ENCODE results near the gene PRPF18.

The PRPF18 gene

DNA sequence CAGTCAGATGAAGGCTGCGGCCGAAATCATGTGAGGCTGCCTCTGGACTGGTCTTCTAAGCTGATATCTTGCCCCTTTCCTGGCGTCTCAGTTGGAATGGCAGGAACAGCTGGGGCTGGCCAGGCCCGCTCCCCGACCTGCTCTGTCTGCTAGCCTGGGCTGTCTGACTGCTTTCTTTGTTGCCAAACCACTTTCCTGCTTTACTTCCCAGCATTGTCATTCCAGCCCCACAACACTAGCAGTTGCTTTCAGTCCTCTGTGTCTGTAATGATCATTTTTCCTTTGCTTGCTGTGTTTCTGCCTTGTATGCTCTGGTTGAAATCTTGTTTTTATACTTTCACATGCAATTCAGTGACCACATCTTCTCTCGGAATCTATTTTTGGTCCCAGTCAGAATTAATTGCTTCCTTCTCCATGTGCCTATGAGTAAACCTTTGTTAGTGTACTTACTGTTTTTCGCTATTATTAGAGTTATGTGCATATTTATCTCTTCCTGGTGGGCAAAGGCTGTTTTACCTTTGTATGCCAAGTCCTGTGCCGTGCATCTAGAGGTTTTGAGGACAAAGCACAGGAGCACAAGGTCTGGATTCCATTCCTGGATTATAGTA, 21.6 kb downstream of the PRPF18 start:
- DNase-seq, result no peak

DNA sequence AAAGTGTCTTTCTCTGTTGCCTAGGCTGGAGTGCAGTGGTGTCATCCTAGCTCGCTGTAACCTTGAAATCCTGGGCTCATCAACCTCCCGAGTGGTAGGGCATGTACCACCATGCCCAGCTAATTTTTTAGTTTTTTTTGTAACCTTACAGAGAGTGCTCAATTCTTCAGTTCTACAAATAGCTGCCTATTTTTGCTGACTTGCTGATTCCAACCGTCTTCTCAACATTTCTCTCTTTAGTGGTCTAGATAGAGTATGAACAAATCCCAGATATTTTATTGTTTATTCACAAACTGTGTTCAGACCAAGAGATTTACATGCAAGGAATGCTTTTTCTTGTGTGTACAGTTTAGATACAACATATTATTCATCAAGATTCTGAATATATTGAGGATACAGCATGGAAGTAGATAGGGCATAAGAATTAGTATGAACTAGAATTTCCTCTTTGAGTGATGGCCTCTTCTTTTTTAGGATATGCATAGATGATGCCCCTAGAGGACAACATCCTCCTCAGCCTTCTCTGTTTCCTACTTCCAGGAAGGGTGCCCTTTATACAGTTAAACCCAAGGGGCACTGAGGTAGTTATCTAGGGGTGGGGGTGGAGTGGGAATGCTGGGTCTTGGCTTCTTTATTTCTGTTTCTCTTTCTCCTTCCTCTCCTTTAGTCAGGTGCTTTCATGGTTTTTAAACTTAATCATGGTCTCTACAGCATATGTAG, 26.0 kb downstream of the PRPF18 start:
- DNase-seq, result no peak

DNA sequence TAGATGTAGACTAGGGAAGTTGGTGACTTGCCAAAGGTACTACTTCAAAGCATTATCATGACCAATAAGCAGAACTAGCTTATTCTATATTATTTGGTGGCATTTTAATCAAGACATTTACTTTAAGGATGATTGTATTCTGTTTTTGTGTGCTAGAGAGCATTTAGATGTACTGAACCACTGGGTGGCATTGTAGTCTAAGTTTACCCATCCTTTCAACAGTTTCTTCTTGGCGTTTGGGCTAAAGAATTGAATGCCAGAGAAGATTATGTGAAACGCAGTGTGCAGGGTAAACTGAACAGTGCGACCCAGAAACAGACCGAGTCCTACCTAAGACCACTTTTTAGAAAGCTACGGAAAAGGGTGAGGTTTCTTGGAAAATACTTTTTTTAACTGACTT, 26.8 kb downstream of the PRPF18 start:
- DNase-seq, result no peak

DNA sequence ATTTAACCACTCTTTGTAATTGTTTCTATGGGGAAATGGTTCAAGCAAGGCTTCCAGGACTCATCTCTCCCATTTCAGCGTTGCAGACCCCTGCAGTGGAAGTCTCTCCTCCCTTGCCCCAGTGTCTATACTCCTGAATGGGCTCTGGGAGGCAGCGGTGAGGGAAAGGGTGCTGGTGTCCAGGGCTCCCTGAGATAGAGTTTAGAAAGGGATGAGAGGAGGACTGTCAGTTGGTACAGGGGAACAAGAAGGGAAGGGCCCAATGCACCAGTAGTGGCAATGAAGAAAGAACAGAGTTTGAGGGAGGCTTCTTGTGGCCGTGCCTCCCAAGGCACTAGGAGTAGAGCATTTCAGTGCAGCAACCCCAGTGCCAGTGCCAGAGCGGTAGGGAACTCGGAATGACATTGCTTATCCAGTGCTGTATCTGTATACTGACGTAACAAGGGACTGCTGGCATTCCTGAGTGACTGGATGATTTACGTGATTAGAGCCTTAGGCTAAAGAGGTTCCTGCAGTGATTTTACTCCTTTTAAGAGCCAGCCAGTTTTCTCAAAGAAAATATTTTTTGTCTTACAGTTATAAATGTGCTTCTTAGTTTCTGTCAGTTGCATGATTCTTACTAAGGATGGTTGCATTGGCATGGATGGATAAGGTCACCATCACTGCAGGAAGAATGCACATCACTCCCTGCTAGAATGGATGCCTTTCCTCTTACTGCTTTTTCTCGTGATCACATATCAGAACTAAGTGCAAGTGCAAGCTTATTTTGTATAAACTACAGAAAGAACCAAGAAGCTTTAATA, 28.0 kb downstream of the PRPF18 start:
- no peak for DNase-seq

DNA sequence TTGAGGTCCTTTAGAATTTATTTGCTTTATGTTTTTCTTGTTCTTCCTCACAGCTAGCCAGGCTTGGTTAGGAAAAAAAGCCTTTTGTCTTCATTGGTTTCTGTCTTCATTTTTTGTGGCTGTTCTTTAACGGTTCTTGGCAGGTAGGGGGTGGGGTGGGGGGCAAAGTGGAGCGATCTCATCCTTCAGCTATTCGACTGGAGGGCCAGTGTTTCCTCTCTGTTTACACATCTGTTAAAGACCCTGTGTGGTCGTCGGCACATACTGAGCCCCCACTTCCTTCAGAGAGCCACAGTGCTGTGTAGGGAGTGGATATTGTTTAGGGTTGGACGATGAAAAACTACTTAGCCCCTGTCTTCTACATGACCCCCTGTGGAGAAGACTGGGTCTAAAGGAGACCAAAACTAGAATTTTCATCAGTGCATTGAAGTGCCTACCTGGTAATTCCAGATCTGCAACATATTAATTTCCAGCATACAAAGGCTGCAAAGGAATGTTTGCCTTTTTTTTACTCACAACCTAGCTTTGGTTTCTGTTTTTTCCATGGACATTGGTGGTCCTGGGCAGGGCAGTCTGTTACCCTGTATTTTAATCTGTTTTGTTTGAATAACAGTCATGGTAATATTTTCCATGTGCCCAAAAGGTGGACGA, 29.0 kb downstream of the PRPF18 start:
- no peak for DNase-seq

DNA sequence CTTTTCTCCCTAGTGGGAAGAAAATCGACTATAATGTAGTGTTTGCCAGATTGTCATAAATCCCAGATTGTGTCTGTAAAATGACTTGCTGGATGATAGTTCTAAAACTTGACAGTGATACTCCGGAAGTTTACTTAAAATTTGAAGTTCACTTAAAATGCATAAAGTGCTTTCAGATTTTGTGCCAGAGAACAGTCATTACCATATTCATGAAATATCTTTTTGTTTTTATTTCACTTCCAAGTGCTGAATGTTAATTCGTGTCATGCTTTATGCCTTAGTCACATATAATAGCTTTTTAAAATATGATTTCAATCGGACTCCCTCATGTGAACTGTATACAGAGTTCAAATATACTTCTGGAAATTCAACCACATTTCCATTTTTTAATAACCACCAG, 30.4 kb downstream of the PRPF18 start:
- no peak for DNase-seq

DNA sequence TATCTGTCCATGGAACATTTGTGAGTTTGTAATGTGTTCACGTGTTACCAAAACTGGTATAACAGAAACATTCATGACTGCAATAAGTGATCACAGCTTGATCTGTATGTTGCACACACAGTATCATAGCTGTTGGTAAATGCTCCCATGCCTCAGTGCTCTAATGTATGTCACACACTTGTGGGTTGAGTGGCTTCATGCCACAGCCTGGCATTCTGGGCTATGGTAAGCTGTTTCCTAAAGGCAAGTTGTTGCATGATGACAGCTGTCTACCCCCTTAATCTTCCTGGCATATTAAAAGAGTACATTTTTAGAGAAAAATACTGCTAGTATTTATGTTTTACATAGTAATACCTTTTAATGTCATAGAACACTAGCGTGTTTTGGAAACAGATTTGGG, 35.2 kb downstream of the PRPF18 start:
- no peak for DNase-seq

DNA sequence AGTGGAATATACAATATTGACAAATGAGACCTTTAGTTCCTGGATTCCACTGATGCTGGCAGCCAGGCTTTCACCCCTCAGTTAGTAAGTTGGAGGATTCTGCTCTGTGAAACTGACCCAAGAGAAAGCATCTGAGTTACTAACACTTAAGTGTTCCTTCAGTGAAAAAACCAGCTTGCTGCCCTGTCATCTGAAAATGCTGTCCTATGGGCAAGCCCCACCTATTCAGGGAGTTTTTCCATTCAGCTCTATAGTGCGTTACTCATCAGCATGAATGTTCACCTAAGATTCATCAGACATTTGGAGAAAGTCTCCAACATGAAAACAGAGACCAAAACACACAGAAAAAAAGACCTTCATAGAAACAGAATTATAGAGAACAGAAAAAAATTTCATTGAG, 37.9 kb downstream of the PRPF18 start:
- DNase-seq, result no peak

DNA sequence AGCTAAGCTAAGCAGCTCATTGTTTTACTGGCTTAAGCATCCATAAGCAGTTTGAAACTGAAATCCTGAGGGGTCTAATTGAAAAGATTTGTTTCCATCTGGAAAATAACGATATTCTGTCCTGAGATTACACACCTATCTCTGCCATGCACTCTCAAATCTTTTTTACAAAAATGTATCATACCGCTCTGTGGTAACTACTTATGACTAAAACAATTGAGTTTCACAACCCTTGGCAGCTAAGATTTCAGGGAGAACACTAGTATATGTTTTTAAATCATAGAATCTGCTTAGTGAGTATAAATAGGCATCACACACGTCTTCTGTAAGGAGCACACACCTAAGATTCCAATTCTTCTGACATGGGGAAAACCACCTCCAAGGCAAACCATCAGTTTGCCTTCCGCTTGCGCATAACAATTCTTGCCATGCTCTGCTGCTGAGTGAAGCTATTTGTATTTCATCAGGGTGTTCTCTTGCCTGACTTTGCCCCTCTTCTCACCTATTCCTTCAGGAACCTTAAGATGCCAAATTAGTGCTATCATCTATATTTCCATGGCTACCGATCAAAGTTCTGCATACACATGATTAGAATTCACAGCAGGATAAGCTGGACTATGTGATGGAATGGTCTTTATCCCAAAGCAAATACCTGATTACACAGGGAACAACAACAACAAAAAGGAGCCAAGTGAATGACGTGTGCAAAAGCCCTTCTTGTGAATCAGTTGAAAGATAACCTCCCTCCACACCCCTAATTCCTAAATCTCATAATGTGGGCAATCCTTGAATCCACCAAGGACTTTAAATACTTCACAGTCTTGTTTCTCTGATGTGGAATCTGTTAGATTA, 40.9 kb downstream of the PRPF18 start:
- peak; percentile 27 for DNase-seq

DNA sequence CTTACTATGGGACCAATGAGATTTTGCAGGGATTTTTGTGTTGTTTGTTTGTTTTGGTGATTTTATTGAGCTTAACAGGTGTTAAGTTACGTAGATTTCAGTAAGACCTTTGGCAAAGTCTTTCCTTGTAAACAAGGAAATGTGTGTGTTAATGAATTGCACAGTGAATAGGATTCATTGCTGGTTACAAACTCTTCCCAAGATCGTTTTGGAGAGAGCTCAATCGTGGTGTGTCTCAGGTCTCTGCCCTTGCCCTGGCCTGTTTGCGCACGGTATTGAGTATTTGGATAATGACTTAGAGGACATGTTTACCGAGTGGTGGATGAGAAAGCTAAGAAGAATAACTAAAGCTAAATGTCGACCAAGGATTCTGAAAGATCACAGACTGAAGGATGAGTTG, 41.9 kb downstream of the PRPF18 start:
- DNase-seq, result no peak

DNA sequence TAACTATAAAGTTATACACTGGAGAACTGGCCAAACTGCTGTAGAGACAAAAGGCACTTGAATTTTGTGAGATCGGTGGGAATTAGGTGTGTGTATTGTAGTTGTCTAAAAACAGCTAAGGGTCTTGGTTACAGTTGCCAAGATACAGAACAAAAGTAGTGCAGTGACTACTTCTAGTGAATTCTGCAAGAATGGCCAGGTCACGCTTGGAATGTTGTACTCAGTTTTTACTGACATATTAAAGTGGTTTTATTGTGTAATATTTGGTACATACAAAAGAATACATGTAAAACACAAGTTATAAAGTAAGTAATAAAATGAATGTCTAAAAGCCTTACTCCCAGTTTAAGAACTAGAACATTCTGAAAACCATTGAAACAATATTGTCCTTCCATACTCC, 42.4 kb downstream of the PRPF18 start:
- DNase-seq, result no peak

DNA sequence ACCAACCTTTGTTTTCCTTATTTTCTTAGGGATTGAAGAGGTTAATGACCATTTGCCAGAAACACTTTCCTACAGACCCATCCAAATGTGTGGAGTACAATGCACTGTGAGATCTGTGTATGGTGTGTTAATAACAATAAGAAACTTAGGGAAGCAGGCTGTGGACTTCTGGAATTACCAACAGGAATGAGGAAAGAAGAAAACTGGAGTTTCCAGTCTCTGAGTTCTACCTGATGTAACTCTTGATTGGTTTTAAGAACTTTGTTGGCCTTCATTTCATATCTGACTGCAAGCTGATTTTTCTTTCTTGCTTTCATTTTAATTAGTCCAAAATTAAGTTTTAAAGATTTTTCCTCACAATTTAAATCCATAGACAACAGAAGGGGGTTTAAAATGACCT, 43.5 kb downstream of the PRPF18 start:
- DNase-seq, result no peak

DNA sequence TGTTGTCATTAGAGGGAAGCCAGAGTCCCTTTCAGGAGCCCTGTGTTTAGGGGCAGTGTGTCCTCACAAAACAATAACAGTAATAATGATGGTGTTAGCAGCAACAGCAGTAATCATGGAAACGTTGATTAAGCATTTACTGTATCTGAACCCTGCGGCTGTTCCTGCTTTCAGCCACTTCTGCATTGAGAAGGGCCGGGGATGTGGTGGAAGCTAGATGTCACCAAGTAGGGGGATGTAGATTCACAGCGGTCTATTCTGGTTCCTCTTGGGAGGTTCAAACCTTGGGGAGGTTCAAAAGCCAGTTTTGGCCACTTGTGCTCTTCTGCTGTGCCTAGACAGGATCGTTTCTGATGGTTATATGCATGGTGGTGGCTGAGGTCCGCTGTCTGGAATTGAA, 44.8 kb downstream of the PRPF18 start:
- no peak for DNase-seq

DNA sequence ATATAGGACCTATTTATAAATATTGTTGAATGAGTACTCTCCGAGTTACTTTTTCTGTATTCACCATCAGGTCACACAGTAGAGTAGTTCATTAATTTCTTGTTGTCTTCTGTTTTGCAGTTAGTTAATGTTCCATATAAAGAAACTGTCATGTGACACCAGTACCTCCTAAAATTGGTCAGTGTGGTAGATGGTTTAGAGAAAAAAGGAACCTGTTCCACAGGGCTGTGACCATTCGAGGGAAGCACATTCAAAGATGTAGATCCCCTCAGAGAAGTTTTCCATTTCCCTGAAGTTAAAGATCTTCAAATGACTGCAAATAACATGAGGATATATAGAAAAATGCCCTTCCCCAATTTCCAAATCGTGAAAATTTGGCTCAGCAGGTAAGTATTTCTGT, 45.7 kb downstream of the PRPF18 start:
- DNase-seq, result no peak

DNA sequence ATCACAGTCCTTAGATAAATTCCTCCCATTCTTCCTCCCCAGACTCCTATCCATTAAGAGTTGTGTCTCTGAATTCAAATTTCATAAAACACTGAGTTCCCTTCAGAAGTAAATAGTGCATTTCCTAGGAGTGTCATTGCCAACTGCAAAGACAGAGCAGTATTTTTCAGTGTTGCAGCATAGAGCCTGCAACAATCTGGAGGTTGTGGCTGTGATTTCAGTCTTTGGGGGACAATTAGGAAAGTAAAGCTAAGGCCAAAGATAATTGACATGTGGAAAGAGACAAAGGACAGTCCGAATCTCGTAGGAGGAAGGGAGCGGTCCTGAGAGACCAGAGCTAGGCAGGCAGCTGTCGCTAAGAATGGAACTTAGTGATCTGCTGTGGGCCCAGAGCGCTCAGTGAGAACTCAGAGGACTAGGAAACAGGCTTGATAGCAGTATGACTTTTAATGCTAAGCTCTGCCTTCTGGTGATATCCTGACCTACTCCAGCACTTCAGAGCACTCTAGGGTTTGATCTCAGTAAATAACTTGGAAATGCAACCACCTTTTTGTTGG, 46.2 kb downstream of the PRPF18 start:
- no peak for DNase-seq

DNA sequence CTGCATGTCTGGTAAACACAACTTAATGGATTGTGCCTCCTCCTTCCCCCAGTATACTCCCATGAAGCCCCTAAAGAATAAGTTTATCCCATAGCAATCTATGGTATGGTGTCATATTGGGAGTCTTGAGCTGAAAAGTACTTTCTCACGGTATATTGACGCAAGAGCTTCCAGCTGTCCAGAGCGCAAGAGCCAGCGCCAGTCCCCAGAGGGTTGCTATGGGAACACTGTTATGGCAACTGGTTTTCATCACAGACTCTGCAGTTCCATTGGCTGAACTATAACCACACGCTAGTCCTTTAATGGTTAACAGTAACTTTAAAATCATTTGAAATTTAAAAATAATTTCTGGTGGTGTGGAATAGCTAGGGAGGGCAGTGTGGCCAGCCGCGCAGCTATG, 46.9 kb downstream of the PRPF18 start:
- DNase-seq, result no peak

DNA sequence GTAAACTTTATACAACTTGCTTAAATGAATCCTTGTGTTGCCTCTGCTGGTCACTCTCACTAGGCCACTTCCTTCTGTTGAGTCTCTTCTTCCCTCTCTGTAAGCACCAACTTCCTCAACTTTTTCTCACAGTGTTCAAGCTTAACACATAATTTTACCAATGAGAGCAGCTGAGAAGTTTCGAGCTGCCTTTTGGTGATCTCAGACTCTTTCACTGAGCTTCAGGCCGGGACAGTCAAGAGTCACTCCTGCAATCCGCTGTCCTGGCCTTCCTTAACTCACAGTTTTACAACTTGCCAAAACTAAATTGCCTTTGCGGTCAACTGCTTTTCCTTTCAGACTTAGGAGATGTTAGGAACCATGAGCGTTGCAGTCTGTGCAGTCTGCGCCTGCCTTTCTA, 47.4 kb downstream of the PRPF18 start:
- DNase-seq, result no peak

DNA sequence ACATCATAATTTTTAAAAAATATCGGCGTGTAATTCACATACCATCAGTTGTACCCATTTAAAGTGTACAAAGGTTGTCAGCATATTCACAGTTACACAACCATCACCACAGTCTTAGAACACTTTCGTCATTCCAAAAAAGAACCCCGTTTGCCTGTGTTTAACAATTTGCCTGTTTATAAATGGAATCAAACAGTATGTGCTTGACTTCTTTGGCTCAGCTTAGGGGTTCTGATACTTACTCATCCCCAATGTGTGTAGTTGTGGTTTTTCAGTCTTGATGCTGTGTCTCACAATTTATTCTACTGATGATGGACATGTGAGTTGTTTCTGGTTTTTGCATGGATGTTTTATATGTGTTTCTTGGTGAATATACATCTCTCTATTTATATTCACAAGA, 50.0 kb downstream of the PRPF18 start:
- no peak for DNase-seq

DNA sequence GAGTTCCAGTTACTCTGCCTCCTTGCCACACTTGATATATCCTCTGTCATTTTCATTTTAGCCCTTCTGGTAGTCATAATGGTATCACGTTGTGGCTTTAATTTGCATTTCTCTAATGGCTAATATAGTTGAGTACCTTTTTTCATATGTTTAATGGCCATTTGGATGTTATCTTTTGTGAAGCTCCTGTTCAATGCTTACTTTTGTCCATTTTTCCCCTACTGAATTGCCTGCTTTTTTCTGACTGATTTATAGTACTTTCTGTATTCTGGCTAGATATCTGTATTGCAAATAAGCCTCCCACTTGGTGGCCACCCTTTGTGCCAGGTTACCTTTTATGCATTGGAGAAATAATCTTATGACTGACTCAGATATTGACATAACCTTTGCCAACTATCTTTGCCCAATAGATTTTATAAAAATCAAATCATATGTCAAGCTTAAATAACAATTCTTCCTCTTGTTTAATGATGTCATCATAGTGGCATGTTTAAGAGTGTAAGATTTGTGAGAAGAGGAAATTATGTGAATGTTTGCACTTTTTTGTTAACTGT, 50.6 kb downstream of the PRPF18 start:
- DNase-seq, result no peak

DNA sequence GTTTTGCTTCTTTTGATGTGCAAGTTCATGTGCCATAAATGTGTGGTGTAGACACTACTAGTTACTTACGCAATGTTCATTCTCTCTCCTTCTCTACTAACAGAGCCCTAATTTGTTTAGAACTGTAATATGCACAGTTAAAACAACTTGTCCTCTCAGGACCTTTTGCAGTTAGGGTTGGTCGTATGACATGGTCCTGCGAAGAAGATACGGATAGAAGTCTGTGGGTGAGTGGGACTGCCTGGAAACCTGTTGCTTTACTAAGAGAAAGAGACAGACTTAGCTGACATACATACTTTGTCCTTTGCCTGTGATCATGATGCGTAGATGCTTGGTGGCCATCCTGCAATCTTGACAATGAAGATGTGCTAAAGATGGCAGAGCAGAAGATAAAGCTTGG, 51.1 kb downstream of the PRPF18 start:
- no peak for DNase-seq

DNA sequence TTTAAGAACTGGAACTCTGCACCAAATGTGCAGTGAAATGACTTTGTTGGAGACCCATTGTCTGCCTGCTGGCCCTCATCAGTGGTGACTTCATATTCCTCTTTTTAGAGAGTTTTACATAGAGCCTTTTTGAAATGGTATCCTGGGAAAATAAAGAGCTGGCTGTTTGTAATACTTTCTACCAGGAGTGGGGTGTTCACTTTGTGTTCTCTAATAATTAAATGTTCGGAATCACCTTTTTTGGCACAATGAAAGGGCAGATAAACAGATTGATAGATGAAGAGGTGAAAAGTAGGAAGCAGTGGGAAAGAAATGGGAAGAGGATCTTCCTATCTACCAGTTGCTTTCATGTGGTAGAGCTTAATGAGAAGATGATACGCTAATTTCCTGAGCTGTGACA, 55.5 kb downstream of the PRPF18 start:
- DNase-seq, result no peak

DNA sequence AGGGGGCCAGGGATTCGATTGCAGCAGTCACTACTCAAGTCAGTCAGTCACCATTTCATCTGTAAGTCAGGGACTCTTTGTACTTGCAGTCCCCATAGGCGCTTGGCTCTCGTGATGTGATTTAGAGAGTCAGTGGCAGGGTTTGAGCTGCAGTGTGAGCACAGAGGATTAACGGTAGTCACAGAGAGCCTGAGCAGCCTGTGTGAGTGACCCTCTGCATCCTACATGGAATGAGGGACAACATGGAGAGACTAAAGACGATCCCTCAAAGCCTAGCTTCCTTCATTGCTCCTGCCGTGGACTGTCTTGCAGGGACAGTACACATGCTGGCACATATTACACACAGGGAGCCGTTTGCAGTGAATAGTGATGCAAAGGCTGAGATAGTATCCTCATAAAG, 56.3 kb downstream of the PRPF18 start:
- no peak for DNase-seq

Data from activated CD4-positive, alpha-beta T cell treated with anti-CD3 and anti-CD28 coated beads, Interleukin-2, Interleukin-6, amounts not matched to agents 100 ng/mL and 50 ng/mL, durations not matched to agents 16 hours and 8 hours (primary cell).